Measurements from ENCODE around the gene BAHCC1. TPM values are rescaled to one million over a fixed set of nuclear protein-coding genes. Genes with fewer than 3 reads are reported as not detected.

The BAHCC1 gene
- total and polyA plus RNA-seq, 2 of the 4 experiments (the other 2 are of a cell fraction): 0.36 to 7.8 TPM

DNA sequence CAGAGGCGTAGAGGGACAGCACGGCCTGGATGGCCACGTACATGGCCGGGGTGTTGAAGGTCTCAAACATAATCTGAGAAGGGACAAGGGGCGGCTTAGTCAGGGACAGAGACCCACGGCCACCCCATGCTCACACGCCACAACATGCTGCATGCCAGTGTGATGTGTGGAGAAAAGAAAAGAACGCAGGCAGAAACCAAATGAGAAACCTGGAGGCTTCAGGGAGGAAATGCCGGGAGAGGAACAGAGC lies 116.2 kb downstream of the BAHCC1 start:
- peak overlapping the region; percentile 86 for H3K23ac ChIP-seq (ENCODE audit: low read depth, low read length)
- CTCF ChIA-PET: no interaction called here
- dilution Hi-C loops (cut with HindIII; ENCODE audit: low sequenced_read_pairs, unreplicated experiment) (no loop called here), in situ Hi-C loops (cut with MboI; ENCODE audit: low sequenced_read_pairs) (no loop called here), intact Hi-C loops (cut with micrococcal nuclease) (no loop called here)
- no peak overlapping the region for H2BK120ac ChIP-seq (ENCODE audit: low read depth, low read length)
- H3K27ac ChIP-seq (ENCODE audit: insufficient read depth, low read length): peak overlapping the region; percentile 89
- H3K9ac ChIP-seq (ENCODE audit: low read depth, low read length): peak overlapping the region; percentile 98
- peaks cover 0 to 49% of the 10 kb centered on the region in 2 experiments; a peak in 2 of 4 replicates for H3K79me1 ChIP-seq (ENCODE audit: low read depth in 1 of 2, low read length in 2 of 2)
- no peak overlapping the region for H2AK5ac ChIP-seq (ENCODE audit: low read depth, low read length)
- H3K9me3 ChIP-seq (ENCODE audit: control insufficient read depth, insufficient read depth, low read length): no peaks in the 10 kb centered on the region
- peak overlapping the region; percentile 93 for H3K14ac ChIP-seq (replicated peaks; ENCODE audit: low read depth, low read length)
- H4K20me1 ChIP-seq (ENCODE audit: insufficient read depth, low read length): peaks cover 63% of the 10 kb centered on the region
- H3K18ac ChIP-seq (ENCODE audit: low read depth, low read length): no peak overlapping the region; the same call in 1 of the 2 replicates
- DNase-seq: peak; percentile 35
- no peak overlapping the region for H4K8ac ChIP-seq (ENCODE audit: low read depth in 2 of 2, low read length in 2 of 2)
- 0% methylated on average over 1 of the region's 9 CpGs; no CpG with 5 or more reads in 1 of the 2 experiments for WGBS, 2 experiments (ENCODE audit: extremely low coverage in 2 of 2, insufficient read length in 1 of 2)
- H2BK5ac ChIP-seq (ENCODE audit: low read depth, low read length, poor library complexity, severe bottlenecking): peak overlapping the region; percentile 75
- peak overlapping the region; percentile 70 for H3K4me2 ChIP-seq (ENCODE audit: low read depth, low read length)
- ATAC-seq (ENCODE audit: low read depth): no peak
- peak overlapping the region; percentile 69 for H3K4ac ChIP-seq (ENCODE audit: low read depth, low read length)
- peaks cover 4% of the 10 kb centered on the region for H3K4me1 ChIP-seq (ENCODE audit: control insufficient read depth, insufficient read depth, low read length)
- H4K91ac ChIP-seq (ENCODE audit: insufficient read depth, low read depth, low read length): no peak overlapping the region
- H3K27me3 ChIP-seq (ENCODE audit: control insufficient read depth, insufficient read depth, low read length): no peaks in the 10 kb centered on the region
- no peak for TF ChIP-seq CEBPB (IDR thresholded peaks at IDR 0.05; ENCODE audit: low read depth, low read length)
- no peak for TF ChIP-seq MXI1 (IDR thresholded peaks at IDR 0.05; ENCODE audit: borderline replicate concordance, low read depth, low read length)
- TF ChIP-seq, protein P1, sequence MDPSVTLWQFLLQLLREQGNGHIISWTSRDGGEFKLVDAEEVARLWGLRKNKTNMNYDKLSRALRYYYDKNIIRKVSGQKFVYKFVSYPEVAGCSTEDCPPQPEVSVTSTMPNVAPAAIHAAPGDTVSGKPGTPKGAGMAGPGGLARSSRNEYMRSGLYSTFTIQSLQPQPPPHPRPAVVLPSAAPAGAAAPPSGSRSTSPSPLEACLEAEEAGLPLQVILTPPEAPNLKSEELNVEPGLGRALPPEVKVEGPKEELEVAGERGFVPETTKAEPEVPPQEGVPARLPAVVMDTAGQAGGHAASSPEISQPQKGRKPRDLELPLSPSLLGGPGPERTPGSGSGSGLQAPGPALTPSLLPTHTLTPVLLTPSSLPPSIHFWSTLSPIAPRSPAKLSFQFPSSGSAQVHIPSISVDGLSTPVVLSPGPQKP (IDR thresholded peaks at IDR 0.05; ENCODE audit: borderline replicate concordance, low read depth, low read length): no peak
- TF ChIP-seq NFE2L2 (IDR thresholded peaks at IDR 0.05; ENCODE audit: low read depth, low read length): no peak
- no peak for TF ChIP-seq RFX5 (IDR thresholded peaks at IDR 0.05; ENCODE audit: low read depth, low read length)
- TF ChIP-seq, protein P2, sequence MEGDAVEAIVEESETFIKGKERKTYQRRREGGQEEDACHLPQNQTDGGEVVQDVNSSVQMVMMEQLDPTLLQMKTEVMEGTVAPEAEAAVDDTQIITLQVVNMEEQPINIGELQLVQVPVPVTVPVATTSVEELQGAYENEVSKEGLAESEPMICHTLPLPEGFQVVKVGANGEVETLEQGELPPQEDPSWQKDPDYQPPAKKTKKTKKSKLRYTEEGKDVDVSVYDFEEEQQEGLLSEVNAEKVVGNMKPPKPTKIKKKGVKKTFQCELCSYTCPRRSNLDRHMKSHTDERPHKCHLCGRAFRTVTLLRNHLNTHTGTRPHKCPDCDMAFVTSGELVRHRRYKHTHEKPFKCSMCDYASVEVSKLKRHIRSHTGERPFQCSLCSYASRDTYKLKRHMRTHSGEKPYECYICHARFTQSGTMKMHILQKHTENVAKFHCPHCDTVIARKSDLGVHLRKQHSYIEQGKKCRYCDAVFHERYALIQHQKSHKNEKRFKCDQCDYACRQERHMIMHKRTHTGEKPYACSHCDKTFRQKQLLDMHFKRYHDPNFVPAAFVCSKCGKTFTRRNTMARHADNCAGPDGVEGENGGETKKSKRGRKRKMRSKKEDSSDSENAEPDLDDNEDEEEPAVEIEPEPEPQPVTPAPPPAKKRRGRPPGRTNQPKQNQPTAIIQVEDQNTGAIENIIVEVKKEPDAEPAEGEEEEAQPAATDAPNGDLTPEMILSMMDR (conservative IDR thresholded peaks at IDR 0.05; ENCODE audit: low read depth, low read length): no peak
- TF ChIP-seq BHLHE40 (IDR thresholded peaks at IDR 0.05; ENCODE audit: low read depth, low read length): no peak
- no peak for TF ChIP-seq CHD1 (IDR thresholded peaks at IDR 0.05; ENCODE audit: low read depth, low read length)
- no peak for TF ChIP-seq RCOR1 (IDR thresholded peaks at IDR 0.05; ENCODE audit: insufficient replicate concordance, low read length)
- no peak for TF ChIP-seq MAFK (IDR thresholded peaks at IDR 0.05; ENCODE audit: low read depth, low read length)
- TF ChIP-seq FOS (IDR thresholded peaks at IDR 0.05; ENCODE audit: low read depth, low read length): no peak
- TF ChIP-seq, protein P3, sequence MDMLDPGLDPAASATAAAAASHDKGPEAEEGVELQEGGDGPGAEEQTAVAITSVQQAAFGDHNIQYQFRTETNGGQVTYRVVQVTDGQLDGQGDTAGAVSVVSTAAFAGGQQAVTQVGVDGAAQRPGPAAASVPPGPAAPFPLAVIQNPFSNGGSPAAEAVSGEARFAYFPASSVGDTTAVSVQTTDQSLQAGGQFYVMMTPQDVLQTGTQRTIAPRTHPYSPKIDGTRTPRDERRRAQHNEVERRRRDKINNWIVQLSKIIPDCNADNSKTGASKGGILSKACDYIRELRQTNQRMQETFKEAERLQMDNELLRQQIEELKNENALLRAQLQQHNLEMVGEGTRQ (IDR thresholded peaks at IDR 0.05; ENCODE audit: low read depth, low read length): no peak
- TF ChIP-seq SMC3 (IDR thresholded peaks at IDR 0.05; ENCODE audit: low read depth, low read length): no peak
- TF ChIP-seq RAD21 (IDR thresholded peaks at IDR 0.05; ENCODE audit: low read length): no peak
- TF ChIP-seq MAZ (IDR thresholded peaks at IDR 0.05; ENCODE audit: borderline replicate concordance, low read depth, low read length): no peak
- H2AFZ ChIP-seq (replicated peaks; ENCODE audit: low read length, poor library complexity): peak overlapping the region; percentile 75
- H2BK20ac ChIP-seq (ENCODE audit: low read depth, low read length): no peak overlapping the region
- peak overlapping the region; percentile 79 for H3K4me3 ChIP-seq (ENCODE audit: insufficient read depth, low read depth, low read length)
- H3K56ac ChIP-seq (ENCODE audit: extremely low read depth, insufficient read depth, low read length): peak overlapping the region; percentile 88
- BruUV-seq (replicated peaks): no TSS peak
- H4K5ac ChIP-seq (ENCODE audit: low read depth, low read length): no peak overlapping the region
- H3K36me3 ChIP-seq (ENCODE audit: control insufficient read depth, insufficient read depth, low read length): peaks cover 37% of the 10 kb centered on the region
- no peak overlapping the region for H2BK15ac ChIP-seq (ENCODE audit: low read depth, low read length)
- POLR2A ChIA-PET (ENCODE audit: unreplicated experiment): interaction anchor here (0.6 to 1.1 kb wide), 4 partner anchors 11 to 37 kb away, joined by 3 to 4 read pairs (median 3); no protein-coding TSS in a partner anchor
- peak overlapping the region; percentile 85 for H2AK9ac ChIP-seq (replicated peaks; ENCODE audit: low read depth, low read length, poor library complexity)
- no peaks in the 10 kb centered on the region for H3K9me1 ChIP-seq (ENCODE audit: insufficient read depth, low read length)
